OCI-M2 (cell line): Measurements from ENCODE around the gene AGBL5.

Experiments used
- DNase-seq: peaks from one replicate; lab custom pipeline; 2025; ENCODE audit not compliant: unreplicated experiment; lab: John Stamatoyannopoulos, UW

The AGBL5 gene

DNA sequence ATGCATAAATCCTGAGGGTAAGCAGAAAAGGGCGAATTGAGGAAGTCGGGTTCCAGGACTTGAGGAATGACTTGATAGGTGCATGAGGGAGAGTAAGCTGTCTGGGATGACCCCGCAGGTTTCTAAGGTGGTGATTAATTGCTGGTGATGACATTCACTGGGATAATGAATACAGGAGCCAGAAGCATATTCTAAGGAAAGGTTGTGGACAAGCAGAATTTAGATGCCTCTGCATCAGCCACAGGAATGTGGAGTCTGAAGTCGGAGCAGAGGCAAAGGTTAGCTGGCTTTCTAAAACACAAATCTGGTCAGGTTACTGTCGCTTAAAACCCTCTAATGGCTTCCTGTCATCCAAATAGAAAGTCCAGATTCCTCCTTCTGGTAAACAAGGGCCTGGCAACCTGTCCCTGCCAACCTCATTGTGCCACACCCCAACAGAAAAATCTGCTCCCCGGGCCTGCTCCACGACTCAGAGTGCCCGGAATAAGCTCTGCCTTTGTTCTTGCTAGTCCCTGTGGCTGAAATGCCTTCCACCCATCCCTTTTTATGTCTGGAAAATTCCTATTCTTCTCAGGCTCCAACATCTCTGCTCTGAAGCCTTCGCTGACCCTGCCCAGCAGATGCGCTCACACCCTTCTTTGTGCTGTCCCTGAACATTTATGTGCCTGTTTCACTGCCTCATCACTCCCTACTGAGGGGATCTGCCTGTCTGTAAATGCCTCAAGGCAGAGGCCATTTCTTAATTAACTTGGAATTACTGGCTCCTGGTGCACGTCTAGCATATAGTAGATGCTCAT lies 30.0 kb upstream of the AGBL5 start:
- DNase-seq = no peak

DNA sequence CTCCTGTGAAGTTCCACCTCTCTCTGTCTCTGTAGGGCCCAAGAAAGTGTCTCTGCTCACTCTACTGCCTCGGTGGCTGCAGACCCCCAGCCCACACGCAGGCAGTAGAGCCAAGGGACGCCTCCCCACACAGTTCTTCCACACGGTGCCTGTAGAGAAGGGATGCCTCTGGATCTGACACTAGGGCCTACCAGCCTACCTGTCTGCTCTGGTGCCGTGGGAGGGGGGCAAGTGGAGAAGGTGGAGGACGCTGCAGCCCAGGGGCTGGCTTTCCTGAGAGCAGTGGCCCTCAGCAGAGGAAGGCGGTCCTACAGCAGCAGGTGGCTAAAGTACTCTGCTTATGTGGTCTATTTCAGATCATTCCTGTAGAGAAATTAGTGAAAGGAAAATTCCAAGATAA lies 27.7 kb upstream of the AGBL5 start:
- DNase-seq = no peak

DNA sequence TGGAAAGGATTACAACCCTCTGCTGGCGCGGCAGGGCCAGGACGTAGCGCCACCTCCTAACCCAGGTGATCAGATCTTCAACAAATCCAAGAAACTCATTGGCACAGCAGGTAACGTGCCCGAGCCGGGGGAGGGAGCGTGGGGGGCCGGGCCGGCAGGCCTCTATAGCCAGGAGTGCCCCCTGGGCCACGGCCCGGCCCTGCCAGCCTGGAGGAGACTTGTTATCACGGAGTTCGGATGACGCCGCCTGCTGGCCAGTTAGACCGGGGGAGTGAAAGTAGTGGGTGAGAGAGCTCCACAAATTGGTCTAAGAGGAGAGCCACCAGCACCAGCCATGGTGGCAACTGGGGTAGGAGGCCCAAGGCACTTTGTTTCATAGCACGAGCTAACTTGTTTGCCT lies 27.3 kb upstream of the AGBL5 start:
- no peak for DNase-seq

DNA sequence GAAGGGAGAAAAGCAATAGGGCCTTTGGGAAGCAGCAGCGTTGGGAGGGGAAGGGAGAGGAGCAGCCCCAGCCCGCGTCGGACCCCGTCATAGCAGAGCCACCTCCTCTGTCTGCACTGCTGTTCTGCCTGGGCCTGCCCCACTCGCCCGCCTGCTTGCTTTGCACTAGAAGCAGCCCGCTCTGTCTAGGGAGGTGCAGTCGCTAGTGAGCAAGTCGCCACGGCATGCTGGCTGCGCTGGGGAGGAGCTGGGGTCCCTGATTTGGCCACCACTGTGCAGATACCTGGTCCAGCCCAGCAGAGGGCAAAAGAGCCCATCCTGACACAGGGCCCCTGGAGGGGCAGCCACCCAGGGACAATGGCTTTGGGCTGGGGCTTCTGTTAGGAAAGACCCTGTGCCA lies 26.7 kb upstream of the AGBL5 start:
- no peak for DNase-seq

DNA sequence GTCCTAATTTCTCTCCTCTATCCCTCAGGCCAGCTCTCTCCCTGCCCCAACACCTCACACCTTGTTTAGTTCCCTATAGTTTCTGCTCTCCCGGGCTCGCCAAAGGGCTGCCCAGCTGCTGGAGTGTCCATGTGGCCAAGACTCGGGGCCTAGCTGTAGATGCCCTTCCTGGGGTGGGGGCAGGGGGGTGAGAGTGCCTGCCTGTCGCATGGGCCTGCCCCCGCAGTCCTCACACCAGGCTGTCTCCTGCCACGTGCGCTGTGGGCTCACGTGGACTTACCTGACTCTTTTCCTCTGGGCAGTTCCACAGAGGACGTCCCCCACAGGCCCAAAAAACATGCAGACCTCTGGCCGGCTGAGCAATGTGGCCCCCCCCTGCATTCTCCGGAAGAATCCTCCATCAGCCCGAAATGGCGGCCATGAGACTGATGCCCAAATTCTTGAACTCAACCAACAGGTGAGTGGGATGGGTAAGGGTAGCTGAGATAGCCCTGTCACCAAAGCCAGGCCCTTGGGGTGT lies 26.1 kb upstream of the AGBL5 start:
- DNase-seq = no peak

DNA sequence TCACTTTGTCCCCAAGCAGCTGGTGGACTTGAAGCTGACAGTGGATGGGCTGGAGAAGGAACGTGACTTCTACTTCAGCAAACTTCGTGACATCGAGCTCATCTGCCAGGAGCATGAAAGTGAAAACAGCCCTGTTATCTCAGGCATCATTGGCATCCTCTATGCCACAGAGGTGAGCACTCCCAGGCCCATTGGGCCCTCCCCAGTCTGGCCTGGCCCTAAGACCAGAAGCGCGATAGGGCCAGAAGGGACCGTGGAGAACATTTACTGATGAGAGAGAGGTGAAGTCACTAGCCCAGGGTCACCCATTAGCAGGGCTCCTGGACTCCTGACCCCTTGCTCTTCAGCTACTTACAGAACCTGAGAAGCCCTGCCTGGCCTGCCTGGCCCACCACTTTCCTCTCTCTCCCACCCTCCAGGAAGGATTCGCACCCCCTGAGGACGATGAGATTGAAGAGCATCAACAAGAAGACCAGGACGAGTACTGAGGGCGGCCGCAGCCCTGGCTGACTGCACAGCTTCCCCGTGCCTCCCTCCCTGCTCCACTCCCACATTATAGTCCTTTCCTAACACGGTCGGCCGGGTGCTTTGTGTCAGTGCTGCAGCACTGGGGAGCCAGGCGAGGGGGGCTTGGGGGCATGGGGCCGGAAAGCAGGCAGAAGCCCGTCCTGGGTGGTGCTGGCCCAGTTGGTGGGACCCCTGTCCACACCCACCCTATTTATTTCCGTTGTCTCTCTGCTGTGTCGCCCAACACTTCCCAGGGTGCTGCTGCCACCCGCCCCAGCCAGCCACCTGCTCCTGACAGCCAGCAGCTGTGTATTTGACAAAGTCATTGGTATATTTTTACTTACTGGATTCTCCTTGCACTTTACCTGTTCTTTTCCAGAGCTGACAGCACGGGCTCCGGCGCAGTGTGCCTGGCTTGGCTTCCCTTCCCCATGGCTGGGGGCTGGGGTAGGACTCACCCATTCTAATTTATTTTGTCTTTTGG lies 25.3 kb upstream of the AGBL5 start:
- no peak for DNase-seq

DNA sequence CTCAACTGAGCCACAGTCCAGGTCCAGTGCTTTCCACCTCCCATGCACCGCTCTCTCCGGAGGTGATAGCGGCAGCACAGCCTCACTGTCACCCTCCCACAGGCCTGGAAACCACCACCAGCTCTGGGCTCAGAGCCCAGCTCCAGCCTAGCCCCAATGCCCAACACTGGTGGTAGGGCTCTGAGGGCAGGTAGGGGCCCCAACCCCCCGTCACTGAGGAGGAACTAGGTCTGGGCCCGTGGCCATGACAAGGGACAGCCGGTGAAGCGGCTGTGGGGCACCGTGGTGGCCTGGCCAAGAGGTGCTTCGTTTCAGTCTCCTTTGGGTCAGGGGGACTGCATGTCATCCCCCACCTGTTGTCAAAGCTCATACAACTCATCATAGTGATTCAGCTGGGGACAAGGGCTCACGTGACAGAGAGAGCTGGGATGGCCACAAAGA lies 24.2 kb upstream of the AGBL5 start:
- DNase-seq = no peak

DNA sequence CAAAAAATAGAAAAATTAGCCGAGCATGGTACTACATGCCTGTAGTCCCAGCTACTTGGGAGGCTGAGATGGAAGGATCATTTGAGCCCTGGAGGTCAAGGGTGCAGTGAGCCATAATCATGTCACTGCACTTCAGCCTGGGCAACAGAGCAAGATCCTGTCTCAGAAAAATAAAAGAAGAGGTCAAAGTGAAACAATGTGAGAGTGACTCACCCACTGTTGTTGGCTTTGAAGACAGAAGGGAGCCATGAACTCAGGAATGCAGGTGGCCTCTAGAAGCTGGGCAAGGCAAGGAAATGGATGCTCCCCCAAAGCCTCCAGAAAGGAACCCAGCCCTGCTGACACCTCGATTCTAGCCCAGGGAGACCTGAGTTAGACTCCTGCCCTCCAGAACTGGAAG lies 22.4 kb upstream of the AGBL5 start:
- no peak for DNase-seq

DNA sequence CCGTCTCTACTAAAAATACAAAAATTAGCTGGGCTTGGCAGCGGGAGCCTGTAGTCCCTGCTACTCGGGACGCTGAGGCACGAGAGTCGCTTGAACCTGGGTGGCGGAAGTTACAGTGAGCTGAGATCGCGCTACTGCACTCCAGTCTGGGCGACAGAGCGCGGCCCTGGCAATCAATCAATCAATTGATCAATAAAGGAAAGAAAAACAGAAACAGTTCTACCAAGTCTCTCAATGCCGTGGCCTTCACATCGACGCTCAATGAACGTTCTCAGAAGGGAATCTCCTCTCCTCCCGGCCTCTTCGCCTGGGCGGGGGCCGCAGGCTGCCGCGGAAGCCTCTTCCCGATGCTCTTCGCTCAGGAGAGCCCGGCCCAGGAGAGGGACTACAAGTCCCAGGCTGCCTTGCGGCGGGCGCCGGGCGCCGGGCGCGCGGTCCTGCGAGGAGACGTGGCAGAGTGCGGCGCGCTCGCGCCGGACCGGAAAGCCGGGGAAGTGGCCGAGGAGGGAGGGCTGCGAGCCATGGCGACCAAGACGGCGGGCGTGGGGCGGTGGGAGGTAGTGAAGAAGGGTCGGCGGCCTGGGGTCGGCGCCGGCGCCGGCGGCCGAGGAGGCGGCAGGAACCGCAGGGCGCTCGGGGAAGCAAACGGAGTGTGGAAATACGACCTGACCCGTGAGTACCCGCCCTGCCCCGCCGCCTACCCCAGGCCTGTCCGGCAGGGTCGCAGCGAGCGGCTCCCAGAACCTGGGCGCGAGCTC lies 18.8 kb upstream of the AGBL5 start, which contains the start of gene TMEM214:
TMEM214 (plus strand) TSS at position 471 of the 758 bp plus-strand sequence; CDS start at position 522, 51 bp downstream.
- DNase-seq = peak; percentile 52

DNA sequence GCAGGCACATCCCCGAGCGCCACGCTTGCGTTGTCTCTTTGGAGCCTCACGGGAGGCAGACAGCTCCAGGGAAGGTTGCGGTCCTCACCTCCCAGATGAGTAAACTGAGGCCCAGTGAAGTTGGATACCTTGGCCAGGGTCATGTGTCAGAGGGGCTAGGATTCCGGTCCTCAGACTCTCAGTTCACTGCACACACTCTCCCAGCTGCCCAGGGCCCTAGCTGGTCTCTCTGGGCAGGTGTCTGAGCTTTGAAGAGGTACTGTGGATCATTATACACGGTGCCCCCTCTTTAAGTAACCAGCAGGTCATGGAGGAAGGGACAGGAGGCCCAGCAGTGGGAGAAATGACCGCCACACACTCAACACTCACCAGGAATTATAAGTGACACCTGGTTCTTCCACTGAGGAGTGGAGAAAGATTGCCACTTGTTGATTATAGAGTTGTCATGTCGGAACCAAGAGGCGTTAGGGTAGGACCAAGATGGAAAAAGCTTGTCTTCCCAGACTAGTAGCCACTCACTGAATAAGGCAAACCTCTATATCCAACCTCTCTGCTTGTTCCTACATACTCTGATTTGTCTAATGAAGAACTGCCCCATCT lies 18.1 kb upstream of the AGBL5 start:
- DNase-seq = no peak

DNA sequence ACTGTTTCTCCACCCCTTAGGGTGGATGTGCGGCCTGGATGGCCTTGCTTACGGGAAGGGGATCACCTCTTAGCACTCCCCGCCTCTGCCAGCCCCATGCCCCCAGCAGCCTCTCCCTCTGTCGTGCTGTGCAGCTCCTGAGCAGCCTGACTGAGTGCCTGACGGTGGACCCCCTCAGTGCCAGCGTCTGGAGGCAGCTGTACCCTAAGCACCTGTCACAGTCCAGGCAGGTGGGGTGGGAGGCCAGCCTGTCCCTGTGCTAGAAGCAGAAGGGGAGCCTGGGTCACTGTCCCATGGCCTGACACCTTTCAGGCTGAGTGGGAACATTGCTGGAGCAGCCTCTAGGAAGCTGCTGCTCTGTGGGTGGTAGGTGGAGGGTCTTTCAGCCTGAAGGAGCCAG lies 13.5 kb upstream of the AGBL5 start:
- DNase-seq = no peak

DNA sequence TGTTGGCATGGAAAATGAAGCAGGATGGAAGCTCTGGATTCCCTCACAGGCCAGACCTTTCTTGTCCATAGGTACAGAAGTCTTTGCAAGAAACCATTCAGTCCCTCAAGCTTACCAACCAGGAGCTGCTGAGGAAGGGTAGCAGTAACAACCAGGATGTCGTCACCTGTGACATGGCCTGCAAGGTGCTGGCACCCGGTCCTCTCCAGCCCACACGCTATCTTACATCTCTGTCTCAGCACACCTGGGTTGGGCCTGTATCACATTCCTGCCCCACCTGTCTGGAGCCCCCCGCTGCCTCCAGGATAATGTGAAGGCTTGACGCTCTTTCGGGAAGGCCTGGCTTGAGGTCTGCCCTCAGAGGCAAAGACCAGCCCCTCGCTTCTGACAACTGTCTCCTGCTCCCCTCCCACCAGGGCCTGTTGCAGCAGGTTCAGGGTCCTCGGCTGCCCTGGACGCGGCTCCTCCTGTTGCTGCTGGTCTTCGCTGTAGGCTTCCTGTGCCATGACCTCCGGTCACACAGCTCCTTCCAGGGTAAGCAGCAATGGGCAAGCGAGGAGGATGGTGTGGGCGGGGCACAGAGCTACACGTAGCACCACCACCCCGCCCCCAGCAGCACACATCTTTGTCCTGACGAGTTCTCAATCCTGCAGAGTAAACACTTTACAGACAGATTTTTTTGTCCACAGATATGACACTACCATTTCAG lies 12.7 kb upstream of the AGBL5 start:
- no peak for DNase-seq

DNA sequence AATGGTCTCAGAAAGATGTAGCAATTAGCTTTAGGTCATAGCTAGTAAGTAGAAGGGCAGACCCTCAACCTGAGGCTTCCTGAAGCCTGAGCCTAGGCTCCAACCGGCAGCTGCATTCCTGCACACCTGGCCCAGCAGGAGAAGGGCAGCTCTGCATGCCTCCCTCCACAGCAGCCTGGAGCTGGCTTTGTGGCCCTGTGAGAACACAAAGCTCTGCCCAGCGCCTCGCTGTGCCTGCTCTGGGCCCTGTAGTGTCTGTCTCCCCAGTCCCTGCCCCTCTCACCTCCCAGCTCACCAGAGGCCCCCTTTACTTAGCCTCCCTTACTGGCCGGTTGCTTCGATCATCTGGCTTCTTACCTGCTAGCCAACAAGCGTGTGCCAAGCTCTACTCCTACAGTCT lies 12.0 kb upstream of the AGBL5 start:
- DNase-seq = no peak

DNA sequence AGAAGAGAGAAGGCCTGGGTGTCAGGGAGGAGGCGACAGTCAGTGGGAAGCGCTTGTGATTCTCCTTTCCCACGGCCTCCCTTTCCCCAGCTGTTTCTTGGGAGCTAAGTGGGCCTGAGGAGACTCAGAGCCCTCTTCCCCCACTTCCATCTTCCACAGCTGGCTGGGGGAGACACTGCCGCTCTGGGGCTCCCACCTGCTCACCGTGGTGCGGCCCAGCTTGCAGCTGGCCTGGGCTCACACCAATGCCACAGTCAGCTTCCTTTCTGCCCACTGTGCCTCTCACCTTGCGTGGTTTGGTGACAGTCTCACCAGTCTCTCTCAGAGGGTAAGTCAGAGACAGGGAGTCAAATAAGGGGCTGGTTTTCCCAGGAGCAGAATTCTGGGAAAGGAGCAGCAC lies 11.6 kb upstream of the AGBL5 start:
- DNase-seq = no peak

DNA sequence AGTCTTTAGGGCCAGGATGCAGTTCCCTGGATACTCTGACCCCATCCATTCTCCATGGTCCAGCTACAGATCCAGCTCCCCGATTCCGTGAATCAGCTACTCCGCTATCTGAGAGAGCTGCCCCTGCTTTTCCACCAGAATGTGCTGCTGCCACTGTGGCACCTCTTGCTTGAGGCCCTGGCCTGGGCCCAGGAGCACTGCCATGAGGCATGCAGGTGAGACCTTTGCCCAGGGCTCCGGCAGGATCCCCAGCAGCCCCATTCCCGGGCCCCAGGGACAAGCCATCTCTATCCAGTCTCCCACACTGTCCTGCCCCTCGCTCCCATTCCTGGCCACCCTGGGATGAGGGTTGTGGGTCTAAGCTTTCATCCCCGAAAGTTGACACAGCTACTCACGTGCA lies 11.2 kb upstream of the AGBL5 start:
- DNase-seq = no peak

DNA sequence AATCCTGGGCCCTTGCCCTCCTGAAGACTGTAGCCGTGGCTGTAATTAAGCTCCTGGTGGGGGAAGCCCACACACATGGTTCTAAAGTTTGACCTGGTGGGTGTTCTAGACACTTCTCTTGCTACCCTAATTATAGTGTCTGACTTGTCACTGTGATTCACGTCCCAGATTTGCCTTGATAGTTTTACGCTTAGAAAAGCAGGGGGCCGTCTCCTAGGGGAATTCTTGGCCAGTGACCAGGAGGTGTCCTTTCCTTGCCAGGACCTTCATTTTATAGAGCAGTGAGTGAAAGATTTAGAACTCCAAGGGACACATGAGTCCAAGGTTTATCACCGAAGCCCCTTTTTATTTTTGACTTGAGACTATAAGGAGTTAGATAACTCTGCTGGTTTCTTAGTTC lies 9.7 kb upstream of the AGBL5 start:
- DNase-seq = no peak

DNA sequence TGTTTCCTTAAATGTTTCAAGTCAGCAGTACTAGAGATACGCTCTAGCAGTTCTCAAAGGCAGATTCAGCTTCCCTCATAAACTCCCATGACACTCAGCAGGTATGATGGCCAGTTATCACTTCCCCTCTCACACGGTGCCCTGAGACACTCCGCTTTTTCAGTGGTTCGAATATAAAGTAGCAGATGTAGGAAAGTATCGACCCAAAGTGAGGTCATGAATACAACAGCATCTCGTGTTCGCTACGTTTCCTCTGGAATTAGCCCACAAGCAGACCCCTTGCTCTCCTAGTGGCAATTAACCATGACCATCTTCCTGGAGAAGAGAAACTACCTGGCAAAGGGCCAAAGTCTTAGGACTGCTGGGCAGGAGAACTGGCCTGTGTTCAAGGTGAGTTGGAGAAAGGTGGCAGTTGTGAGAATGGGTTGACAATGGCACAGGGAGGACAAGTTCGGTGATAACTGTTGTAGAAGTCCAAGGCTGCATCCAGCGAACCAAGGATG lies 9.3 kb upstream of the AGBL5 start:
- DNase-seq = no peak

DNA sequence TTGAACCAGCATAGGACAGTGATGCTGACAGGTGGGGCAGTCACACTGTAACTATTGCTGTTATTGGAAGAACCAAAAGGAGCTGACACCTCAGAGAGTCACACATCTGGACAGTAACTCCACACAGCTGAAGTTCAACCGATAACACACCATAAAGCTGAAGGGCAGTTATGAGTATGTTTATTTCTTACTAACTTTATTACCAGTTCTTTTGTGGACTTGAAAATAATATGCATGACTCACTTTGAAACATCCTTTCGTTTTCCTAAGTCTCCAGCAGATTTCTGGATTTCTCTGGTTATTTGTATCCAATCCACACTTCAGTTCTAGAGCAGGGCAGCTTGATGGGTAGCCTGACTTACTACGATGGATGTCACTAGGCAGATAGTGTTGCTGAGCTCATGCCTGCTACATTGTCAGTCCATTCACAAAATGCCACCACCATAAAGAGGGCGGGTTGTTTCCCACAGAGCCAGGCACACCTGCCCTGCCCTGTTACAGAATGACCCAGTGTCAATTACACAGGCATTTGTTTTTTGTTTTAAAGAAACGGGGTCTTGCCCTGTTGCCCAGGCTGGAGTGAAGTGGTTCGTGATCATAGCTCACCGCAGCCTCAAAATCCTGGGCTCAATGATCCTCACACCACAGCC lies 8.4 kb upstream of the AGBL5 start:
- no peak for DNase-seq
